ENCODE measurements around the gene MMUT. TPM values are rescaled to one million over a fixed set of nuclear protein-coding genes. Genes with fewer than 3 reads are reported as not detected.

Gene MMUT
- total RNA-seq (2022; extraction: Qiagen RNA extraction; ENCODE audit: low read depth): 4.7 to 7.2 TPM (median 6.2 TPM) in 5 replicates

DNA sequence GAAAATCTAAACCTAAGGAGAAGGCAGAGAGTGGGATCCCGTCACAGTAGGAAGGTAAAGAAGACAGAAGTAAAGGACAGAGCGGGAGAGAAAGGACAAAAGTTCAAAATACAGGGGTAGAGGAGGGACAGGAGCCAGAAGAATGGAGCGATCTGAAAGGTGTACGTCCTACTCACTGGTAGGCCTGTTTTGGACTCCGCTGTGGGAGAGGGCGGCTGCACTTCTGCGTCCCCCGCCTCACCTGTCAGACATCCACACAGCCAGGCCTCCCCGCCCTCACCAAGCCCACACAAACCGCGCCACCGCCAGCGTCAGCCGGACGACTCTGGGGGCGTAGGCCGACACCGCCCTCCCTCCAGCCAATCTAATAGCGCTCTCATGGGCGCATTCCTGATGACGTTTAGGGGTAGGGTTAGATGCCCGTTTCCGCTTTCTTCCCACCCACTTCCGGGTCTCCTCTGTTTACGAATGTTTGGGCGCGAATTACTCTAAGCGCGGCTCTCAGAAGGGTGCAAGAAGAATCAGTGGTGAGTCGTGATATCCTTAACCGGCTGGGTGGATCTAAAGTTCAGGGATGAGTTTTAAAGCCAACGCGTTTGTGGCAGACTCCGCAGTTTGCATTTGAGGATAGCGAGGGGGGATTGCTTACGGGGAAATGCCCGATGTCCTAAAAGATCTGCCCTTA is at the start of gene MMUT, which contains the start of gene CENPQ:
MMUT (minus strand) TSS at position 327 of the 685 bp plus-strand sequence. CDS start 3,787 bp downstream, outside the sequence.
CENPQ (plus strand) TSS at position 444 of the 685 bp plus-strand sequence. CDS start 6,807 bp downstream, outside the sequence.

GRCh38 chr6:49499623-49500022 is 36.6 kb upstream of the MMUT start, which contains the start of gene GLYATL3:
Gene GLYATL3 (plus strand): TSS chr6:49499923. CDS start chr6:49511991, 12,068 bp downstream.

Other genes with a start within 250 kb of the MMUT start
- gene CENPQ, start 117 bp upstream of the MMUT start, total RNA-seq (2022; extraction: Qiagen RNA extraction; ENCODE audit: low read depth): 4.7 to 7.3 TPM (median 6.5 TPM) in 5 replicates
- gene GLYATL3, start 36.7 kb upstream of the MMUT start, total RNA-seq (2022; extraction: Qiagen RNA extraction; ENCODE audit: low read depth): not detected in 5 replicates
- 10.2 to 11.5 TPM (median 11.1 TPM) in 5 replicates for gene C6orf141, start 87.4 kb upstream of the MMUT start, total RNA-seq (2022; extraction: Qiagen RNA extraction; ENCODE audit: low read depth)
- gene RHAG, start 173.6 kb upstream of the MMUT start, total RNA-seq (2022; extraction: Qiagen RNA extraction; ENCODE audit: low read depth): 0.06 to 0.15 TPM (median 0.09 TPM) in 3 of 5 replicates, not detected in the others

Data from A549 treated with GW870086 at 1 μM for 4 hours (cell line).